ENCODE data around the gene PRSS16.

Gene PRSS16

DNA sequence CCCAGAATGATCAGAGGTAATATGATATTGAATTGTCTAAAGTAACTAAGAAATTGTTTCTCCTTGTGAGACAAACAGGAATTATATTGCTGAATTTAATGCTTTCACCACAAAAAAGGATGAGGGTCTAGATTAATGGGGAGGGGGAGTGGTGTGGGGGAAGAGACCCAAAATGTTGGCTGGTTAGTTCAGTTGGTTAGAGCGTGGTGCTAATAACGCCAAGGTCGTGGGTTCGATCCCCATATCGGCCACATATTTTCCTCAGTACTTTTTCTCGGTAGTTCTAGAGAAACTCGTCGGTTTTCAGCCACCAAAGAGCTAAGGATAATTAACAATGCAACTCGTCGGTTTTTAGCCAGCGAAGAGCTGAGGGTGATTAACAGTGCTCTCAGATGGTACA, 26.3 kb downstream of the PRSS16 start:
- Histone ChIP-seq H3K9ac (ENCODE audit: low read length) (no peak overlapping the region), H4K20me1 (ENCODE audit: insufficient read depth, low read length) (no peaks in the 10 kb centered on the region), H2AFZ (ENCODE audit: low read depth, low read length) (no peak overlapping the region), H3K36me3 (replicated peaks; ENCODE audit: low read depth, low read length) (no peaks in the 10 kb centered on the region), H3K4me3 (ENCODE audit: low read length) (no peak overlapping the region), H3K27ac (ENCODE audit: low read length) (no peak overlapping the region), H3K27me3 (ENCODE audit: low read depth, low read length) (no peaks in the 10 kb centered on the region), H3K9me3 (ENCODE audit: insufficient read depth, low read length) (no peaks in the 10 kb centered on the region), H3K4me2 (ENCODE audit: low read length) (no peak overlapping the region), H3K4me1 (ENCODE audit: low read length) (no peaks in the 10 kb centered on the region), H3K79me2 (ENCODE audit: low read length) (no peaks in the 10 kb centered on the region)
- no peak for TF ChIP-seq EZH2phosphoT487 (IDR thresholded peaks at IDR 0.05; ENCODE audit: low read depth)
- TF ChIP-seq, protein P1, sequence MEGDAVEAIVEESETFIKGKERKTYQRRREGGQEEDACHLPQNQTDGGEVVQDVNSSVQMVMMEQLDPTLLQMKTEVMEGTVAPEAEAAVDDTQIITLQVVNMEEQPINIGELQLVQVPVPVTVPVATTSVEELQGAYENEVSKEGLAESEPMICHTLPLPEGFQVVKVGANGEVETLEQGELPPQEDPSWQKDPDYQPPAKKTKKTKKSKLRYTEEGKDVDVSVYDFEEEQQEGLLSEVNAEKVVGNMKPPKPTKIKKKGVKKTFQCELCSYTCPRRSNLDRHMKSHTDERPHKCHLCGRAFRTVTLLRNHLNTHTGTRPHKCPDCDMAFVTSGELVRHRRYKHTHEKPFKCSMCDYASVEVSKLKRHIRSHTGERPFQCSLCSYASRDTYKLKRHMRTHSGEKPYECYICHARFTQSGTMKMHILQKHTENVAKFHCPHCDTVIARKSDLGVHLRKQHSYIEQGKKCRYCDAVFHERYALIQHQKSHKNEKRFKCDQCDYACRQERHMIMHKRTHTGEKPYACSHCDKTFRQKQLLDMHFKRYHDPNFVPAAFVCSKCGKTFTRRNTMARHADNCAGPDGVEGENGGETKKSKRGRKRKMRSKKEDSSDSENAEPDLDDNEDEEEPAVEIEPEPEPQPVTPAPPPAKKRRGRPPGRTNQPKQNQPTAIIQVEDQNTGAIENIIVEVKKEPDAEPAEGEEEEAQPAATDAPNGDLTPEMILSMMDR (IDR thresholded peaks at IDR 0.05; ENCODE audit: low read depth, low read length), result no peak

DNA sequence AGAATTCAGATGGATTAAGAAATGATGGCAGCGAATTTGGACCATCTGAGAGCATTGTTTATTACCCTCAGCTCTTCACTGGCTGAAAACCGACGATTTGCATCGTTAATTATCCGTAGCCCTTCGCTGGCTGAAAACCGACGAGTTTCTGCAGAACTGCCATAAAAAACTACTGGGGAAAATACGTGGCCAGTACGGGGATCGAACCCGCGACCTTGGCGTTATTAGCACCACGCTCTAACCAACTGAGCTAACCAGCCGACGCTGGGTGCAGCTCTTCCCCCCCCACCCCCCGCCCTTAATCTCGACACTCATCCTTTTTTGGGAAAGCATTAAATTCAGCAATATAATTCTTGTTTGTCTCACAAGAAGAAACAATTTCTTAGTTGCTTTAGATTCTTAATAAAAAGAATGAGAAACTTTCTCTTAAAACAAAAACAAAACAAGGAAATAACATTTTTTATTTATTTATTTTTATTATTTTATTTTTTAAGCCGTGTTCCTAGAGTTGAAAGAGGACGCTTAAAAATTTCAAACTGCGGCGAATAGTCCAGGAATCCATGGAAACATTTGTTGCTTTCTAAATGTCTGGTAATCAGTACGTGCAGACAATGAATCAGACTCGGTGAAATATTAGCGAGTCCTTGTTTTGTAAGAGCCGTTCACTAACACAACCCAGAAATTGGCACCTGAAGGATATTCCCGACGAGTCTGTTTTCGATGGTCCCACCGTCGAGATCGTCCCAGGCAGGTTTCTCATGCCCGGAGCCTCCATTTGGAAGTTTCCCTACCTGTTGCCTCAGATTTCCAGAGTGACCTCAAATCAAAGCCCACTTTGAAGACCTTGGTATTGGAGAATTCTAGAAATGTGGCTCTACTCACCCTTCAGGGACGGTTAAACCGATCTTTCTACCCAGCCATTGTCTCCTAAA, 27.8 kb downstream of the PRSS16 start:
- no peak overlapping the region for H2AFZ ChIP-seq (ENCODE audit: low read depth, low read length)
- no peak overlapping the region for H3K4me3 ChIP-seq (ENCODE audit: low read length)
- TF ChIP-seq, protein P1 (IDR thresholded peaks at IDR 0.05; ENCODE audit: low read depth, low read length), result no peak
- TF ChIP-seq EZH2phosphoT487 (IDR thresholded peaks at IDR 0.05; ENCODE audit: low read depth), result no peak
- no peaks in the 10 kb centered on the region for H3K79me2 ChIP-seq (ENCODE audit: low read length)
- no peak overlapping the region for H3K9ac ChIP-seq (ENCODE audit: low read length)
- H4K20me1 ChIP-seq (ENCODE audit: insufficient read depth, low read length), result no peaks in the 10 kb centered on the region
- H3K27ac ChIP-seq (ENCODE audit: low read length), result no peak overlapping the region
- H3K36me3 ChIP-seq (replicated peaks; ENCODE audit: low read depth, low read length), result no peaks in the 10 kb centered on the region
- H3K4me1 ChIP-seq (ENCODE audit: low read length), result no peaks in the 10 kb centered on the region
- H3K4me2 ChIP-seq (ENCODE audit: low read length), result no peak overlapping the region
- H3K27me3 ChIP-seq (ENCODE audit: low read depth, low read length), result no peaks in the 10 kb centered on the region
- no peaks in the 10 kb centered on the region for H3K9me3 ChIP-seq (ENCODE audit: insufficient read depth, low read length)

DNA sequence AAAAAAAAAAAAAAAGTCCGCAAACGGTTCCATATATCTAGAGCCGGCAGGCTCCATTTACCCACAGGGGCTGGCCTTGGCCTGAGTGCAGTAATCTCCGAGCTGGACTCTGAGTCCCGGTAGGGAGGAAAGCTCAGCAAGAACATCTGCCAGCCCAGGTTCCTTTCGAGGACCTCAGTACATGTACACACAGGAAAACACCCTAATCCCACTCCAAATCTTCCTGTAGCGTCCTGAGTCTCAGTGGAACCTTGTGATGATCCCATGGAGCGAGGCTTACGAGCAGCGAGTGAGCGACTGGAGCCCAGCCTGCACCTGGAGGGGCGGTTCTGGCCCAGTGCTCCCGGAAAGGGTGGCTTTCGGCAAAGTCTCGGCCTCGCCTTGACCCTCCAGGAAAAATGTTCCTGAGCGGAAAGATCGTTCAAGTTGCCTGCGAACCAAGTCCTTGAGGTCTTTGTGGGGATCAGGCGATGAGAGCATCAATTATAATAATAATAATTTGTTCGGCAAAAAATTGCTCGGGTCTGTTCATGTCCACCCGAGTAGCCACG, 32.1 kb downstream of the PRSS16 start:
- no peaks in the 10 kb centered on the region for H3K36me3 ChIP-seq (replicated peaks; ENCODE audit: low read depth, low read length)
- no peaks in the 10 kb centered on the region for H3K27me3 ChIP-seq (ENCODE audit: low read depth, low read length)
- H3K27ac ChIP-seq (ENCODE audit: low read length), result no peak overlapping the region
- no peak overlapping the region for H3K9ac ChIP-seq (ENCODE audit: low read length)
- H3K4me2 ChIP-seq (ENCODE audit: low read length), result no peak overlapping the region
- H3K9me3 ChIP-seq (ENCODE audit: insufficient read depth, low read length), result no peaks in the 10 kb centered on the region
- no peaks in the 10 kb centered on the region for H3K79me2 ChIP-seq (ENCODE audit: low read length)
- H2AFZ ChIP-seq (ENCODE audit: low read depth, low read length), result no peak overlapping the region
- H3K4me1 ChIP-seq (ENCODE audit: low read length), result no peaks in the 10 kb centered on the region
- TF ChIP-seq, protein P1 (IDR thresholded peaks at IDR 0.05; ENCODE audit: low read depth, low read length), result no peak
- TF ChIP-seq EZH2phosphoT487 (IDR thresholded peaks at IDR 0.05; ENCODE audit: low read depth), result no peak
- no peak overlapping the region for H3K4me3 ChIP-seq (ENCODE audit: low read length)
- no peaks in the 10 kb centered on the region for H4K20me1 ChIP-seq (ENCODE audit: insufficient read depth, low read length)

DNA sequence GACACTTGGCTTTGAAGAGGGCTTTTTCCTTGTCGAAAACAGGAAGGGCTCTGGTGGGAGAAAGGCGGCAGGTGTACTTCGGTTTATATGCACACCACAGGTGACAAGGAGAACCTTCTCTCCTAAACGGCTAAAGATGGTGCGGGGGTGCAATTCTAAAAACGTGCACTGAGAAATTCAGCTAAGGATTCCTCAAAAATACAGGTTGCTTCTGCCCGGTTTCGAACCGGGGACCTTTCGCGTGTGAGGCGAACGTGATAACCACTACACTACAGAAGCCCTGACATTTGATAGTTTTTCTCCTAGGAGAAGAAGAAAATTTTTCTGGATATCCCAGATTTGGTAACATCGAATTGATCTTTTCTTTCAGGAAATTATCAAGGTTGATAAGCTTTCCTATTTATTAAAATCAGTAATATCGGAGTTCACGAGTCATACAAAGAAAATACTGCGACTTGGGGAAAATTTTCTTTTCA, 32.6 kb downstream of the PRSS16 start:
- Histone ChIP-seq H3K4me2 (ENCODE audit: low read length) (0 out of 2 replicates have a peak overlapping the region, but pooled peaks have one; percentile 24), H3K9ac (ENCODE audit: low read length) (no peak overlapping the region)

More for the DNA sequence above, 32.6 kb downstream of the PRSS16 start:
- Histone ChIP-seq H3K9me3 (ENCODE audit: insufficient read depth, low read length) (no peaks in the 10 kb centered on the region), H3K79me2 (ENCODE audit: low read length) (no peaks in the 10 kb centered on the region), H2AFZ (ENCODE audit: low read depth, low read length) (no peak overlapping the region), H3K27me3 (ENCODE audit: low read depth, low read length) (no peaks in the 10 kb centered on the region), H3K4me1 (ENCODE audit: low read length) (no peaks in the 10 kb centered on the region), H3K4me3 (ENCODE audit: low read length) (peak overlapping the region; percentile 12; the same call in 1 of the 2 replicates), H3K36me3 (replicated peaks; ENCODE audit: low read depth, low read length) (no peaks in the 10 kb centered on the region), H3K27ac (ENCODE audit: low read length) (no peak overlapping the region), H4K20me1 (ENCODE audit: insufficient read depth, low read length) (no peaks in the 10 kb centered on the region)
- TF ChIP-seq, protein P1 (IDR thresholded peaks at IDR 0.05; ENCODE audit: low read depth, low read length), result no peak
